Heart left ventricle (tissue), 16 donors: Measurements from ENCODE around the gene ANAPC2. TPM values are rescaled to one million over a fixed set of nuclear protein-coding genes. Genes with fewer than 3 reads are reported as not detected.

Experiments used
- ATAC-seq, 4 donors: fragments of 200-7000 bp; cut with Tn5 transposase; one replicate each; pipeline ENCODE4 v1.9.1; 2020 to 2022; ENCODE audit warnings: moderate library complexity in 4 of 4, mild to moderate bottlenecking in 3 of 4, moderate number of reproducible peaks in 1 of 4
- DNase-seq, 5 donors: peaks; one replicate each; pipeline ENCODE4 v3.0.0-alpha.2; 2020
- H3K27ac ChIP-seq, 12 donors: fragments of 200-600 bp; sonication (generic) in 4 of 12; one replicate each; pipeline versions ENCODE4 v1.5.0 to v1.8.0; 2016 to 2022; ENCODE audit warnings: mild to moderate bottlenecking in 2 of 12
- H3K27me3 ChIP-seq, 9 donors: fragments of 200-600 bp; sonication (generic) in 2 of 9; one replicate each; pipeline versions ENCODE4 v1.5.1 to v1.8.0; 2016 to 2022; ENCODE audit warnings: mild to moderate bottlenecking in 3 of 9
- H3K36me3 ChIP-seq, 9 donors: fragments of 200-600 bp; sonication (generic) in 2 of 9; one replicate each; pipeline versions ENCODE4 v1.5.0 to v1.8.0; 2018 to 2022; ENCODE audit warnings: mild to moderate bottlenecking in 2 of 9
- H3K4me1 ChIP-seq, 12 donors: fragments of 200-600 bp; sonication (generic) in 4 of 12; one replicate each; pipeline versions ENCODE4 v1.5.0 to v1.8.0; 2016 to 2022; ENCODE audit warnings: mild to moderate bottlenecking in 3 of 12
- H3K4me3 ChIP-seq, 12 donors: fragments of 200-600 bp; sonication (generic) in 4 of 12; one replicate each; pipeline versions ENCODE4 v1.5.0 to v1.8.0; 2017 to 2022; ENCODE audit warnings: mild to moderate bottlenecking in 9 of 12, moderate library complexity in 4 of 12
- H3K9me3 ChIP-seq, 12 donors: fragments of 200-600 bp; sonication (generic) in 4 of 12; one replicate each; pipeline versions ENCODE4 v1.5.0 to v1.8.0; 2016 to 2022; ENCODE audit warnings: mild to moderate bottlenecking in 1 of 12
- CTCF ChIP-seq, 12 donors: fragments of 200-600 bp; sonication (generic) in 4 of 12; IDR thresholded peaks; one replicate each; pipeline versions ENCODE4 v1.5.0 to v1.8.0; 2018 to 2022; ENCODE audit warnings: antibody characterized with exemption in 12 of 12, mild to moderate bottlenecking in 5 of 12
- POLR2A ChIP-seq, 2 donors: fragments of 450-650 bp; IDR thresholded peaks; one replicate each; pipeline ENCODE4 v1.6.1; 2017; ENCODE audit warnings: antibody characterized with exemption in 2 of 2, mild to moderate bottlenecking in 2 of 2, moderate library complexity in 2 of 2
- WGBS, 4 donors: extraction: QIAGEN DNeasy Blood & Tissue Kit in 2 of 4; methylation state at CpG; one replicate each; pipeline versions ENCODE4 v1.1.5 to v1.1.7; 2013 to 2018; 5-methylcytosine and 5-hydroxymethylcytosine counted together
- intact Hi-C, 10 donors: fragments of 100-400 bp; cut with DNase I; formaldehyde crosslinking; loops; one replicate each; pipeline versions ENCODE4 v1.11.1 to v1.14.2; 2022
- polyA plus RNA-seq, 2 donors: library from polyadenylated mRNA; stranded (reverse); fragments of 200-250 nt; gene quantifications; one replicate each; pipeline ENCODE4 v1.2.3, GENCODE V29; 2013
- total RNA-seq, 9 donors: library from RNA; depleted of rRNA in 2 of 9; stranded (reverse); fragments of >200 nt in 2 of 9; fragmentation: NEBNext Ultra II Directional in 3 of 9; extraction: Animal tissue kit (Norgen Biotek cat#: 25700) in 3 of 9; gene quantifications; one replicate each; pipeline versions ENCODE4 v1.1.0 to v1.2.4, GENCODE V29; 2016 to 2023
- donor health status: ischemic (EF 13 %, LVEDD 7.1; RV severe dilation, severe dysfunction).
- donor health status: healthy with polysubstance abuse.
- donor health status: DM: no; HTN: yes; CAD: no.
- donor health status: DM: no; HTN: no; CAD: no.
- donor health status: ischemic (EF 25% LVEDD 6.9; RV normal size, moderate dysfunction).
- donor health status: ischemic (EF 25% LVEDD 5.7; RV mildly dilated, moderate dysfunction).
- donor health status: healthy.
- donor health status: DM: yes; HTN: yes; CAD: no.
- donor health status: ischemic (EF 35%, LVEDD 5.7; RV mildly dilated, moderate dysfunction).
- donor health status: nonischemic (EF 11% LVEDD 7.7; RV severe dilation, severe dysfunction).
- donor health status: DM: yes; HTN: yes; CAD: no.
- donor health status: PGD.
- donor health status: ischemic (EF 29% LVEDD 5.4; RV normal size, mild dysfunction).
- donor health status: nonischemic (EF 23%, LVEDD 6.1; RV moderate dilation, normal function).

Gene ANAPC2
- total and polyA plus RNA-seq, 11 donors: 14.3 to 35.9 (median 28.9) TPM

- Histone ChIP-seq H3K4me1 (peaks cover 7 to 64% (median 50%) of the 10 kb centered on the region in 12 donors), H3K27me3 (no peaks in the 10 kb centered on the region), H3K9me3 (no peaks in the 10 kb centered on the region), H3K27ac (peak within 1 kb of the TSS; percentile 72 to 94 (median 87)), H3K4me3 (peak within 1 kb of the TSS; percentile 73 to 100 (median 98)), H3K36me3 (peaks cover 0 to 24% (median 0%) of the 10 kb centered on the region in 9 donors)
- TF ChIP-seq CTCF (IDR thresholded peaks at IDR 0.05) (no peak), POLR2A (IDR thresholded peaks at IDR 0.05) (peak; percentile 35 to 83)
- ATAC-seq: peak in 3 of 4 donors; percentile 48 to 69 (median 68)
- WGBS, 4 donors: 0% methylated on average over 45 to 98 of the region's 98 CpGs
- DNase-seq: peak; percentile 92 to 97 (median 94)
- intact Hi-C loops: loop anchor here in 2 of 10 donors (2.0 kb wide), 1 partner anchor 17 kb away; the partner anchor contains the start of gene RNF208 (in 2 of the 2)
Measured at GRCh38 chr9:137205126-137206069, 17.0 kb upstream of the ANAPC2 start, which contains the start of the genes NDOR1 and TMEM203. Gene NDOR1 (plus strand): TSS chr9:137205700. CDS start chr9:137205778, 78 bp downstream. Gene TMEM203 (minus strand): TSS chr9:137205648. CDS start chr9:137205414, 234 bp downstream.

- no peak for DNase-seq
- Histone ChIP-seq H3K36me3 (peaks cover 0 to 17% (median 0%) of the 10 kb centered on the region in 9 donors), H3K27ac (peak overlapping the region in 10 of 12 donors; percentile 75 to 94 (median 87)), H3K4me1 (peaks cover 7 to 66% (median 52%) of the 10 kb centered on the region in 12 donors), H3K4me3 (peak overlapping the region; percentile 73 to 100 (median 98)), H3K27me3 (no peaks in the 10 kb centered on the region), H3K9me3 (no peaks in the 10 kb centered on the region)
- TF ChIP-seq CTCF (IDR thresholded peaks at IDR 0.05) (no peak), POLR2A (IDR thresholded peaks at IDR 0.05) (no peak)
- WGBS, 4 donors: 7 to 21% (median 9%) methylated on average over 14 to 21 of the region's 21 CpGs
- no peak for ATAC-seq
- intact Hi-C loops: loop anchor here in 2 of 10 donors (2.0 kb wide), 1 partner anchor 18 kb away; the partner anchor contains the start of gene RNF208 (in 2 of the 2)
Measured at GRCh38 chr9:137204731-137205125, 16.4 kb upstream of the ANAPC2 start.

GRCh38 chr9:137202966-137203365 is 14.6 kb upstream of the ANAPC2 start:
- H3K27me3 ChIP-seq: no peaks in the 10 kb centered on the region
- intact Hi-C loops: no loop called here
- TF ChIP-seq CTCF (IDR thresholded peaks at IDR 0.05): no peak
- no peak for TF ChIP-seq POLR2A (IDR thresholded peaks at IDR 0.05)
- DNase-seq (no peak), ATAC-seq (no peak)
- peak overlapping the region in 1 of 12 donors; percentile 73 for H3K4me3 ChIP-seq
- WGBS, 4 donors: 56 to 74% (median 71%) methylated on average over 8 of the region's 8 CpGs
- H3K27ac ChIP-seq: no peak overlapping the region
- H3K9me3 ChIP-seq: no peaks in the 10 kb centered on the region
- peaks cover 0 to 4% (median 0%) of the 10 kb centered on the region in 9 donors for H3K36me3 ChIP-seq
- H3K4me1 ChIP-seq: peaks cover 12 to 83% (median 69%) of the 10 kb centered on the region in 12 donors
